WI38 (cell line): Measurements from ENCODE around the gene FICD.

ENCODE experiments used
- H3K4me3 ChIP-seq: 2 replicates; pipeline ENCODE4 v1.5.1; 2011; ENCODE audit warnings: low read depth, mild to moderate bottlenecking, control low read depth, low read length
- CTCF ChIP-seq: IDR thresholded peaks from 2 replicates; pipeline ENCODE4 v1.5.1; 2012; ENCODE audit warnings: low read depth, mild to moderate bottlenecking, control low read depth, low read length

Gene FICD

GRCh38 chr12:108505129-108505528, 9.9 kb upstream of the FICD start:
- TF ChIP-seq CTCF: no peak
- H3K4me3 ChIP-seq: no peak overlapping the region

- TF ChIP-seq CTCF: no peak
- H3K4me3 ChIP-seq: no peak overlapping the region
Observed at GRCh38 chr12:108507971-108508642, 7.0 kb upstream of the FICD start.

GRCh38 chr12:108509806-108510205, 5.3 kb upstream of the FICD start:
- no peak for TF ChIP-seq CTCF

GRCh38 chr12:108510836-108511235, 4.2 kb upstream of the FICD start:
- no peak for TF ChIP-seq CTCF
- no peak overlapping the region for H3K4me3 ChIP-seq

More at GRCh38 chr12:108509806-108510205, 5.3 kb upstream of the FICD start:
- no peak overlapping the region for H3K4me3 ChIP-seq

- H3K4me3 ChIP-seq: no peak overlapping the region
- TF ChIP-seq CTCF: peak; percentile 81
Observed at GRCh38 chr12:108511633-108512540, 3.2 kb upstream of the FICD start.

GRCh38 chr12:108514468-108514972, 557 bp upstream of the FICD start:
- no peak for TF ChIP-seq CTCF
- H3K4me3 ChIP-seq: peak overlapping the region; percentile 91

- TF ChIP-seq CTCF: no peak
- peak overlapping the region; percentile 91 for H3K4me3 ChIP-seq
Observed at GRCh38 chr12:108515916-108516315, 839 bp downstream of the FICD start.
